Hepatocyte (in vitro differentiated cells): ENCODE data around the gene STAU1. TPM values are rescaled to one million over a fixed set of nuclear protein-coding genes. Genes with fewer than 3 reads are reported as not detected.
"Not testable (repeated sequence)": the region's sequence is repeated elsewhere in the genome, so short reads cannot be mapped to it uniquely, and the experiment has no call there.

Experiments used
- DNase-seq: peaks from one replicate; pipeline ENCODE4 v3.0.0-alpha.2; 2016; ENCODE audit warnings: low spot score
- H2AFZ ChIP-seq: fragments of 200-600 bp; sonication (generic); 2 replicates; pipeline ENCODE4 v1.6.0; 2016; ENCODE audit warnings: antibody characterized with exemption, mild to moderate bottlenecking
- H3K27ac ChIP-seq: fragments of 200-600 bp; sonication (generic); 2 replicates; pipeline ENCODE4 v1.5.1; 2016; ENCODE audit warnings: mild to moderate bottlenecking
- H3K27me3 ChIP-seq: fragments of 200-600 bp; sonication (generic); 2 replicates; pipeline ENCODE4 v1.6.1; 2016
- H3K36me3 ChIP-seq: fragments of 200-600 bp; sonication (generic); replicated peaks from 2 replicates; pipeline ENCODE4 v1.5.1; 2016; ENCODE audit warnings: low read depth; ENCODE audit not compliant: insufficient read depth
- H3K4me1 ChIP-seq: fragments of 200-600 bp; sonication (generic); 2 replicates; pipeline ENCODE4 v1.5.1; 2016; ENCODE audit warnings: mild to moderate bottlenecking, moderate library complexity; ENCODE audit not compliant: insufficient read depth
- H3K4me2 ChIP-seq: fragments of 200-600 bp; sonication (generic); 2 replicates; pipeline ENCODE4 v1.6.0; 2016
- H3K4me3 ChIP-seq: fragments of 200-600 bp; sonication (generic); 2 replicates; pipeline ENCODE4 v1.5.1; 2016; ENCODE audit warnings: mild to moderate bottlenecking
- H3K79me2 ChIP-seq: fragments of 200-600 bp; sonication (generic); 2 replicates; pipeline ENCODE4 v1.6.0; 2017; ENCODE audit warnings: mild to moderate bottlenecking
- H3K9me2 ChIP-seq: fragments of 200-600 bp; sonication (generic); replicated peaks from 2 replicates; pipeline ENCODE4 v1.6.0; 2017; ENCODE audit warnings: mild to moderate bottlenecking; ENCODE audit not compliant: insufficient read depth
- H3K9me3 ChIP-seq: fragments of 200-600 bp; sonication (generic); 2 replicates; pipeline ENCODE4 v1.5.1; 2016; ENCODE audit warnings: low read depth, mild to moderate bottlenecking
- H4K20me1 ChIP-seq: fragments of 200-600 bp; sonication (generic); 2 replicates; pipeline ENCODE4 v1.6.0; 2016; ENCODE audit warnings: mild to moderate bottlenecking; ENCODE audit not compliant: insufficient read depth, poor library complexity, severe bottlenecking
- EZH2 ChIP-seq: fragments of 200-600 bp; sonication (generic); IDR thresholded peaks from 2 replicates; pipeline ENCODE4 v1.6.1; 2016; ENCODE audit warnings: antibody characterized with exemption, mild to moderate bottlenecking, borderline replicate concordance
- EZH2phosphoT487 ChIP-seq: fragments of 200-600 bp; sonication (generic); IDR thresholded peaks from one replicate; pipeline ENCODE4 v1.6.1; 2018; ENCODE audit warnings: antibody characterized with exemption, mild to moderate bottlenecking, low read depth, moderate library complexity; ENCODE audit not compliant: unreplicated experiment, severe bottlenecking
- WGBS: methylation state at CpG from one replicate; pipeline ENCODE4 v1.1.6; 2016; ENCODE audit warnings: low lambda C conversion rate; ENCODE audit errors: missing lambda C conversion rate; 5-methylcytosine and 5-hydroxymethylcytosine counted together
- polyA plus RNA-seq: library from polyadenylated mRNA; unstranded; fragments of >200 nt; fragmentation: Nextera tagmentation; extraction: Ambion mirVana; gene quantifications from 2 replicates; pipeline ENCODE4 v1.2.1, GENCODE V29; 2016
- total RNA-seq: library from RNA; depleted of rRNA; stranded (reverse); fragments of >200 nt; gene quantifications from 2 replicates; pipeline ENCODE4 v1.2.3, GENCODE V29; 2014
- TF ChIP-seq, protein P1 (sequence below): fragments of 200-600 bp; sonication (generic); IDR thresholded peaks from 2 replicates; pipeline ENCODE4 v1.5.1; 2016; ENCODE audit warnings: antibody characterized with exemption, mild to moderate bottlenecking; ENCODE audit not compliant: poor library complexity

The STAU1 gene
- total and polyA plus RNA-seq, 2 experiments from 2014 or later, result 72.9 to 84.5 TPM

DNA sequence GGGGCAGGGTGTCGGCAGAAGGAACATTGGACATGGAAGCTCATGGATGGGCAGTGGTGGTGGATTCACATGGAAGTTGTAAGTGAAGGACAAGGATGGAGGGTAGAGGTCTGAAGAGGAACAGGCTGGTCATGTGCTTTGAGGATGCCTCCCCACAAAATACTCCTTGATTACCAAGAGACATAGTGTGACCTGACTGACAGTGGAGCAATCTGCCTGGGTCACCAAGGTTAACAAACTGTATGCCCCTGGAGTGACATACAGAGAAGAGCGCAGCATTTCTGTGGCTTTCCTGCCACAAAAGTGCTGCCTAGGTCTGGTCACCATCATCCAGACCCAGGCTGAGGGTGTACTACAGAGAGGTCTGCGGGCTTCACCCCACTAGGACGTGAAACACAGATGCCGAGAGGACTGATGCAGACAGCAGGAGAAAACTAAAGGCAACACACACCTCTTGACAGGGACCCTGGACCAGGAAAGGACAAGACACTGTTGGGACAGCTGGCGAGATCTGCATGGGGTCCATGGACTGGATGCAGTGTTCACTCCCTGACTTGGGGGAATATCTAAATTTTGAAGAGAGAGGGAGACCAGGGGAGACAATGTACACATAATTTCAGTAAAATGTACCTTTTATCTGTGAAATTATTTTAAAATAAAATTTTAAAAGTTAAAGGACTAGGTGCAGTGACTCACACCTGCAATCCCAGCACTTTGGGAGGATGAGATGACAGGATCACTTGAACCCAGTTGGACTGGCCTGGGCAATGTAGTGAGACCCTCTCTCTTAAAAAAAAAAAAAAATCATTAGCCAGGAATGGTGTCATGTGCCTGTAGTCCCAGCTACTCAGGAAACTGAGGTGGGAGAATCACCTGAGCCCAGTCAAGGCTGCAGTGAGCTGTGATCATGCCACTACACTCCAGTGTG lies 77.1 kb downstream of the STAU1 start:
- H3K4me1 ChIP-seq, result no peaks in the 10 kb centered on the region
- TF ChIP-seq, protein P1, sequence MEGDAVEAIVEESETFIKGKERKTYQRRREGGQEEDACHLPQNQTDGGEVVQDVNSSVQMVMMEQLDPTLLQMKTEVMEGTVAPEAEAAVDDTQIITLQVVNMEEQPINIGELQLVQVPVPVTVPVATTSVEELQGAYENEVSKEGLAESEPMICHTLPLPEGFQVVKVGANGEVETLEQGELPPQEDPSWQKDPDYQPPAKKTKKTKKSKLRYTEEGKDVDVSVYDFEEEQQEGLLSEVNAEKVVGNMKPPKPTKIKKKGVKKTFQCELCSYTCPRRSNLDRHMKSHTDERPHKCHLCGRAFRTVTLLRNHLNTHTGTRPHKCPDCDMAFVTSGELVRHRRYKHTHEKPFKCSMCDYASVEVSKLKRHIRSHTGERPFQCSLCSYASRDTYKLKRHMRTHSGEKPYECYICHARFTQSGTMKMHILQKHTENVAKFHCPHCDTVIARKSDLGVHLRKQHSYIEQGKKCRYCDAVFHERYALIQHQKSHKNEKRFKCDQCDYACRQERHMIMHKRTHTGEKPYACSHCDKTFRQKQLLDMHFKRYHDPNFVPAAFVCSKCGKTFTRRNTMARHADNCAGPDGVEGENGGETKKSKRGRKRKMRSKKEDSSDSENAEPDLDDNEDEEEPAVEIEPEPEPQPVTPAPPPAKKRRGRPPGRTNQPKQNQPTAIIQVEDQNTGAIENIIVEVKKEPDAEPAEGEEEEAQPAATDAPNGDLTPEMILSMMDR, result no peak
- TF ChIP-seq EZH2phosphoT487 (no peak), EZH2 (no peak)

DNA sequence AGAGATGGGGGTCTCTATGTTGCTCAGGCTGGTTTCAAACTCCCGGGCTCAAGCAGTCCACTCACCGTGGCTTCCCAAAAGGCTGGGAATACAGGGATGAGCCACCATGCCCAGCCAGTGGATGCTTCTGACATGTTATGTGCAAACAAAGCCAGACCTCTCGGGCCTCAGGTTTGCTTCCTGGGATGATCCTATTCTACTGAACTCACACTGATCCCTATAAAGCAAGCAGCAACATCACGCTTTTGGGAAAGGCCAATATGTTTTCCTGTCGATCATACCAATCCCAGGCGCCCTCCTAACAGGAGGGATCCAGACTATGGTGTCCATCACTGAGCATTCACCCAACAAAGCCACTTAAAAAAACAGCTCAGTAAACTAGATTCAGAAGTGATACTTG lies 81.8 kb downstream of the STAU1 start:
- DNase-seq, result no peak
- no peaks in the 10 kb centered on the region for H3K36me3 ChIP-seq
- no peak overlapping the region for H3K4me3 ChIP-seq
- H3K4me2 ChIP-seq, result no peak overlapping the region
- no peaks in the 10 kb centered on the region for H3K9me3 ChIP-seq
- no peaks in the 10 kb centered on the region for H3K4me1 ChIP-seq
- H3K9me2 ChIP-seq, result no peaks in the 10 kb centered on the region
- TF ChIP-seq, protein P1, result no peak
- TF ChIP-seq EZH2 (no peak), EZH2phosphoT487 (no peak)
- H3K27me3 ChIP-seq, result no peaks in the 10 kb centered on the region
- H4K20me1 ChIP-seq, result no peaks in the 10 kb centered on the region
- no peaks in the 10 kb centered on the region for H3K79me2 ChIP-seq
- 96% methylated on average over 6 of the region's 6 CpGs for WGBS
- no peak overlapping the region for H2AFZ ChIP-seq
- no peak overlapping the region for H3K27ac ChIP-seq

More for the DNA sequence above, 77.1 kb downstream of the STAU1 start:
- H2AFZ ChIP-seq, result no peak overlapping the region
- H3K27me3 ChIP-seq, result no peaks in the 10 kb centered on the region
- no peaks in the 10 kb centered on the region for H3K9me3 ChIP-seq
- H3K36me3 ChIP-seq, result no peaks in the 10 kb centered on the region
- WGBS, result 96% methylated on average over 6 of the region's 6 CpGs
- no peaks in the 10 kb centered on the region for H3K9me2 ChIP-seq
- H3K4me3 ChIP-seq, result no peak overlapping the region
- H3K79me2 ChIP-seq, result no peaks in the 10 kb centered on the region
- H4K20me1 ChIP-seq, result no peaks in the 10 kb centered on the region
- no peak overlapping the region for H3K27ac ChIP-seq
- DNase-seq, result no peak
- H3K4me2 ChIP-seq, result no peak overlapping the region

DNA sequence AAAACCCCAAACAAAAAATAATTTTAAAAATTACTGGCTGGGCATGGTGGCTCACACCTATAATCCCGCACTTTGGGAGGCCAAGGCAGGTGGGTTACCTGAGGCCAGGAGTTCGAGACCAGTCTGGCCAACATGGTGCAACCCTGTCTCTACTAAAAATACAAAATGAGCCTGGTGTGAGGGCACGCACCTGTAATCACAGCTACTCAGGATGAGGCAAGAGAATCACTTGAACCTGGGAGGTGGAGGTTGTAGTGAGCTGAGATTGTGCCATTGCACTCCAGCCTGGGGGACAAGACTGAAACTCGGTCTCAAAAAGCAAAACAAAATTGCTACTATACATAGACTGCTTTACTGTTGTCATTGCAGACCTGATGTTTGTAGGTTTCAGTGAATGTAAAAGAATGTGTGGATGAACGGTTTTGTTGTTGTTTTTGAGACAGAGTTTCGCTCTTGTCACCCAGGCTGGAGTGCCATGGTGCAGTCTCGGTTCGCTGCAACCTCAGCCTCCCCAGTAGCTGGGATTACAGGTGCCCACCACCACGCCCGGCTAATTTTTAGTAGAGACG lies 83.1 kb downstream of the STAU1 start:
- H4K20me1 ChIP-seq, H3K4me3 ChIP-seq, H3K4me1 ChIP-seq, H3K36me3 ChIP-seq, H3K79me2 ChIP-seq, H3K9me2 ChIP-seq, H2AFZ ChIP-seq, DNase-seq, H3K9me3 ChIP-seq, H3K4me2 ChIP-seq, H3K27ac ChIP-seq, H3K27me3 ChIP-seq: not testable (repeated sequence)
- WGBS, result 98% methylated on average over 11 of the region's 11 CpGs

DNA sequence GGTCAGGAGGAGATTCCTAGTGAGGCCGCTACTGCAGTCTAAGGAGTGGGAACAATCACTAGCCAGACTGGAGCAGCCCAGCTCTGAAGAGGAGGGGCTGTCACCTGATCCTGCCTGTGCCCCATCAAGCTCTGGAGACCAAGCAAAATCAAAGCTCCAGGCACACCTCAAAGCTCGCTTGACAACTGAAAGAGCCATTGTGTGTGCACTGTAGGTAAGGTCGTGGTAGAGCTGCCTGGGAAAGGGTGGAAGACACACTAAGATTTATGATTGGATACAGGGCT lies 83.8 kb downstream of the STAU1 start:
- no peaks in the 10 kb centered on the region for H3K36me3 ChIP-seq
- DNase-seq, result no peak
- no peaks in the 10 kb centered on the region for H3K79me2 ChIP-seq
- 83% methylated on average over 3 of the region's 3 CpGs for WGBS
- H4K20me1 ChIP-seq, result no peaks in the 10 kb centered on the region
- no peak overlapping the region for H3K4me3 ChIP-seq
- H3K9me2 ChIP-seq, result no peaks in the 10 kb centered on the region
- H3K9me3 ChIP-seq, result no peaks in the 10 kb centered on the region
- TF ChIP-seq EZH2, result no peak
- TF ChIP-seq EZH2phosphoT487, result no peak
- TF ChIP-seq, protein P1, result no peak
- no peak overlapping the region for H2AFZ ChIP-seq
- H3K4me2 ChIP-seq, result no peak overlapping the region
- H3K4me1 ChIP-seq, result no peaks in the 10 kb centered on the region
- H3K27ac ChIP-seq, result no peak overlapping the region
- H3K27me3 ChIP-seq, result no peaks in the 10 kb centered on the region
